Fibroblast of skin of back (primary cell): ENCODE data around the gene EGR1. TPM values are rescaled to one million over a fixed set of nuclear protein-coding genes. Genes with fewer than 3 reads are reported as not detected.

ENCODE experiments used
- DNase-seq: peaks from one replicate; pipeline ENCODE4 v3.0.0-alpha.2; 2013
- polyA plus RNA-seq, 2 experiments: library from polyadenylated mRNA; unstranded; fragments of 120-200 nt; gene quantifications; one replicate each; pipeline ENCODE4 v1.2.1, GENCODE V29; 2013; ENCODE audit not compliant: insufficient read length in 2 of 2

Gene EGR1
- 9.8 TPM for polyA plus RNA-seq (2013, experiment 1 of 2; ENCODE audit: insufficient read length)
- polyA plus RNA-seq (2013, experiment 2 of 2; ENCODE audit: insufficient read length): 19.3 TPM

DNA sequence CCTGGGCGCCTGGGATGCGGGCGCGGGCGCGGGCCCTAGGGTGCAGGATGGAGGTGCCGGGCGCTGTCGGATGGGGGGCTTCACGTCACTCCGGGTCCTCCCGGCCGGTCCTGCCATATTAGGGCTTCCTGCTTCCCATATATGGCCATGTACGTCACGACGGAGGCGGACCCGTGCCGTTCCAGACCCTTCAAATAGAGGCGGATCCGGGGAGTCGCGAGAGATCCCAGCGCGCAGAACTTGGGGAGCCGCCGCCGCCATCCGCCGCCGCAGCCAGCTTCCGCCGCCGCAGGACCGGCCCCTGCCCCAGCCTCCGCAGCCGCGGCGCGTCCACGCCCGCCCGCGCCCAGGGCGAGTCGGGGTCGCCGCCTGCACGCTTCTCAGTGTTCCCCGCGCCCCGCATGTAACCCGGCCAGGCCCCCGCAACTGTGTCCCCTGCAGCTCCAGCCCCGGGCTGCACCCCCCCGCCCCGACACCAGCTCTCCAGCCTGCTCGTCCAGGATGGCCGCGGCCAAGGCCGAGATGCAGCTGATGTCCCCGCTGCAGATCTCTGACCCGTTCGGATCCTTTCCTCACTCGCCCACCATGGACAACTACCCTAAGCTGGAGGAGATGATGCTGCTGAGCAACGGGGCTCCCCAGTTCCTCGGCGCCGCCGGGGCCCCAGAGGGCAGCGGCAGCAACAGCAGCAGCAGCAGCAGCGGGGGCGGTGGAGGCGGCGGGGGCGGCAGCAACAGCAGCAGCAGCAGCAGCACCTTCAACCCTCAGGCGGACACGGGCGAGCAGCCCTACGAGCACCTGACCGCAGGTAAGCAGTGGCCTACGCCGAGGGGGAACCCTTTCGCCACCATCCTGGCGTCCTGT, at the start of gene EGR1:
Gene EGR1 (plus strand): TSS at position 219 of the 864 bp plus-strand sequence. CDS start 283 bp downstream, at position 502.
- DNase-seq: peak; percentile 91

GRCh38 chr5:138418444-138418843, 46.8 kb upstream of the EGR1 start:
- no peak for DNase-seq

GRCh38 chr5:138425079-138425478, 40.2 kb upstream of the EGR1 start:
- no peak for DNase-seq

DNA sequence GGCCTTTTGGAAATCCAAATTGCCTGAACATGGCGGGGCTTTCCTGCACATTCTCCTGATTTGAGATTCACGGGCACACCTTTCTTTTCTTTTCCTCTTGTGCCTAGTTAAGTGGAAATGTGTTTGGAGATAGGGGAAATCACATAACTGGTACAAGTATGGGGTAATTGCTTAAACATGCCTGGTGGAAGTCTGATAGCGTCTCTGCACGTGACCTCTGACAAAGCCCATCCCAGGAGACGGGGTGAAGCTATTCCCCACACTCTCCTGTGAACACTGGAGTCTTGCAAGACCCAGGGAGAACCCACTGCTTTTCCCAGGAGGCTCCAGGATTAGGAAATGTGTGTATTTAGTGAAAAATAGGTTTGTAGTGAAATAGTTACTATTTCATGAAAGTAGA, 29.3 kb upstream of the EGR1 start:
- DNase-seq: no peak

GRCh38 chr5:138438003-138438723, 27.1 kb upstream of the EGR1 start:
- DNase-seq: no peak

DNA sequence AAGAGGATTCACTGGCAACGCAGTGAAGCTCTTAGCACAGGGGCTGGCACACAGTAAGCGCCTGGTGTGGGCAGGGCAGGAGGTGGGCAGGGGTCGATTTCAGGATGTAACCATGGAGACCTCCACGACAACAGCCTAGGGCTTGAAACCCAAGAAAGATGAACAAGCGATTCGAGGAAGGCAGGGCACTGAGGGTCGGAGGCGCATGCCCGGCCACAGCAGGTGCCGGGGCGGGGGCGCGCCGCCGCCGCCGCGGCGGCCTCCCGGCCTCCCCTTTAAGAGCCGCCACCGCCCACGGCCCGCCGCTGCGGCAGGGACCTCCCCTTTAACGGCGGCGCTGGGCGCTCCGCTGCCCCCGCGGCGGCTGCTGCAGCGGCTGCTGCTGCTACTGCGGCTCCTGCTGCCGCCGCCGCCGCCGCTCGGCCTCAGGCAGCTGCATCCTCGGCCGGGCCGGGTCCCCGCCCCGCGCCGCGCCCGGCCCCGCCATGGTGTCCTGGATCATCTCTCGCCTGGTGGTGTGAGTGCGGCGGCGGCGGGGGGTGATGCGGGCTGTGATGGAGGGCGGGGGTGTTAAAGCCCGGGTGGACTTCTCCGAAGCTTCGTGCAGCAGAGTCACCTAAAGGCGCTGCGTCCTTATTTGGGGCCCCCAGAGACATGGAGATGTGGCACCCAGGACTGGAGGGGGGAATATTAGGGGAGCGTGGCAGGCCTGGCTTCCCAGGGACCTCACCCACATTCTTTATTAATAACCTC, 26.4 kb upstream of the EGR1 start, which contains the start of gene REEP2:
Gene REEP2 (plus strand): TSS at position 334 of the 753 bp plus-strand sequence. CDS start 152 bp downstream, at position 486.
- peak; percentile 51 for DNase-seq

GRCh38 chr5:138439477-138440158, 25.7 kb upstream of the EGR1 start:
- DNase-seq: peak; percentile 12

- DNase-seq: no peak
Observed at GRCh38 chr5:138440159-138441073, 24.9 kb upstream of the EGR1 start.

GRCh38 chr5:138441221-138441620, 24.1 kb upstream of the EGR1 start:
- no peak for DNase-seq

DNA sequence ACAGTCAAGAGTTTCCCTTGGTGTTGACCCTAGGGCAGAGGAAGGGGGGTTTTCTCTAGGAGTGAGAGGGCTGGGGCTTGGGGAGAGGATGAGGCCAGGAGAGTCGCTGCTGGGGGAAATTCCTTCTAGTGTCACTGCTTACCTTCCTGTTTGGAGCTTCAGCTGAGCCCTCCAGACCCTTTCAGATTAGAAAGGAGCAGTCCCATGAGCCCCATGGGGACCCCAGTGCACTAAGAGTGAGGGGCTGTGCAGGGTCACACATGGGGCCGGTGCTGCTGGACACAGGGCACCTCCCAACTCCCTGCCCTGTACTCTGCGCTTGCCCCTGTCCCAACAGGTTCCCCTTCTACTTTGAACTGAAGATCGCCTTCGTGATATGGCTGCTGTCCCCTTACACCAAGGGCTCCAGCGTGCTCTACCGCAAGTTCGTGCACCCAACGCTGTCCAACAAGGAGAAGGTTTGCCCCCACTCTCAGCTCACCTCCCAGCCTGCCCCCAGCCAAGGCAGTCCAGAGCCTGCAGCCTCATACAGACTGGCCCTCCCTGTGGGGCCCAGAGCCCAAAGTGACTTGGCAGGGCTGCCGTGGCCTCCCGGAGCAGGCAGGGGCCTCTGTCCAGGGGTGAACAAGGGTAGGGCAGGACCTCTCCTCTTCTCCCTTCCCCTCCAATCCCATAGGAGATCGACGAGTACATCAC, 21.1 kb upstream of the EGR1 start:
- no peak for DNase-seq

DNA sequence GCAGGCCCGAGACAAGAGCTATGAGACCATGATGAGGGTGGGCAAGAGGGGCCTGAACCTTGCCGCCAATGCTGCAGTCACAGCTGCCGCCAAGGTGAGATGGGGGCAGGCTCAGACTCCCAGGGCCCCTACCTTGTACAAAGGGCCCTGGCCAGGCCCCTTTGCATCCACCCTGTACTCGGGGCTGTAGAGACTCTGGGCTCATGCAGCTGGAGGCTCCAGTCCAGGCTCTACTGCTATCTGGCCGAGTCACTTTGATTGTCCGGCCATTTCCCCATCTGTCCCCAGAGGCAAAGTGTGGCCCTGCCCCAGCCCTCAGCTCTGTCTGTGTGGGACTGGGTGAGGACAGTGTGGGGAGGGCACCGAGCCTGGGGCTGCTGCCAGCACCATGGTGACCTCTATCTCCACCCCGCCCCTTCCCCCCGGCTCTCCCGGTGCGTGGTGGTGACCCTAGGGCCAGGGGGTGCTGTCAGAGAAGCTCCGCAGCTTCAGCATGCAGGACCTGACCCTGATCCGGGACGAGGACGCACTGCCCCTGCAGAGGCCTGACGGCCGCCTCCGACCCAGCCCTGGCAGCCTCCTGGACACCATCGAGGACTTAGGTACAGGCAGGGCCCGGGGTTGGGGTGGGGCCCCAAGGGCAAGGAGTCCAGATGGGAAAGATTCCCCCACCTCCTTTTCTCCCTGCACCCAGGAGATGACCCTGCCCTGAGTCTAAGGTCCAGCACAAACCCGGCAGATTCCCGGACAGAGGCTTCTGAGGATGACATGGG, 20.3 kb upstream of the EGR1 start:
- DNase-seq: no peak

- DNase-seq: no peak
Observed at GRCh38 chr5:138445547-138446271, 19.6 kb upstream of the EGR1 start.

GRCh38 chr5:138448070-138448469, 17.2 kb upstream of the EGR1 start:
- no peak for DNase-seq

DNA sequence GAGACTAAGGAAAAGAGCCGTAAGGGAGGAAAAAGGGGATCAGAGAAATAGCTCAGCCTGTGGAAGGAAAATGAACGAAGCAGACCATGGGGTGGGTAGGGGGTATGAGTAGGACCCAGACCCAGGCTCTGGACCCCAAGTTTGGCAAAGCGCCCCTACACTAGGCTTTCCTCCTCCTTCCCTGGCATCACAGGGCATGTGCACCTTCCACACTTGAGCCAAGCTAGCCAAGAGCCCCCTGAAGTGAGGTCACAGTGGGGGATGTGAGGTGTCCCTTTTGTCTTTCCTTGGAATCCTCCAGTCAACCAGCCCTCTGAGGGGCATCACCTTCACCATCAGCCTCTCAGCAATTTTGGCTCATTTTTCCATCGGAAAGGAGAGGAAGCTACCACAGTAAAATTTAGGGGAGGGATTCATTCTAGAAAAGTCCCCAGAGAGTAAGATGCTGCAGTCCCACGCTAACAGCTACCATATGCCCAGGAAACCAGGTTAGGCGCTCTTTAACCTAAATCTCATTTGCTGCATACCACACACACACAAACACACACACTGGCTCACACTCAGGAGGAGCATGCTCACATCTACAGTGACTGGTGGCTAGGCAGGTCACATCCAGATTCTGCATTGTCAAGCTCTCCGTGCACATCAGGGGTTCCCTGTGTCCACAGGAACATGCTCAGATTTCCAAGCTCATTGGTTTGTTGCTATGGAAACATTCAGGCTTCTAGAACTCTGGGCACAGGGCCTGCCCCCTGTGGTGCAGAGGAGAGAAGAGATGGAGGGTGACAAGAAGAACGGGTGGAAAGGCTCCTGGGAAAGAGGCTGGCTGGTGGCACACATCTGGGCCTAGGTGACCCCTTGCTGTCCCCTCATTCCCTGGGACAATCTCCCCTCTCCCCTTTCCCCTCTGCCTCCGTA, 16.5 kb upstream of the EGR1 start:
- peak; percentile 78 for DNase-seq

GRCh38 chr5:138449501-138450239, 15.6 kb upstream of the EGR1 start:
- DNase-seq: peak; percentile 77

GRCh38 chr5:138450971-138451370, 14.3 kb upstream of the EGR1 start:
- DNase-seq: no peak

GRCh38 chr5:138452720-138453119, 12.6 kb upstream of the EGR1 start:
- DNase-seq: no peak
